ENCODE measurements around the gene MARCKS. TPM values are rescaled to one million over a fixed set of nuclear protein-coding genes. Genes with fewer than 3 reads are reported as not detected.
A peak's percentile ranks its signal among the peaks of the same experiment; 100 is the strongest.

Gene MARCKS
- total RNA-seq, 1 donor from 2014 or later, result 174 TPM

DNA sequence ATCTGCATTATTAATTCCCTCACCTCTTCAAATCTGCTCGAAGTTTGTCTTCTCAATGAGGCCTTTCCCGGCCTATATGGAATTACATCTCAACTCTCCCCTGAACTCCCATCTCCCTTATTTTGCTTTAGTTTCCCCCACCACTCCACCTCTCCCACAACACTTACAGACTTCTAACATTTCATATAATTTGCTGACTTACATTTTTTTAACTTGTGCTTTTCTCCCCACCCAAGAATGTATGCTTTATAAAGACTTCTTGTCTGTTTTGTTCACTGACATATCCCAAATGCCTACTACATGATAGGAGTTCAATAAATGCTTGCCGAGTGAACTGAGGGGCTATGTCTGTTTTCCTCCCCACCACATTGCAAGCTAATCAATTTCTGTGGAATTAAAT is 3.9 kb upstream of the MARCKS start:
- H3K36me3 Mint-ChIP-seq, result no peaks in the 10 kb centered on the region

DNA sequence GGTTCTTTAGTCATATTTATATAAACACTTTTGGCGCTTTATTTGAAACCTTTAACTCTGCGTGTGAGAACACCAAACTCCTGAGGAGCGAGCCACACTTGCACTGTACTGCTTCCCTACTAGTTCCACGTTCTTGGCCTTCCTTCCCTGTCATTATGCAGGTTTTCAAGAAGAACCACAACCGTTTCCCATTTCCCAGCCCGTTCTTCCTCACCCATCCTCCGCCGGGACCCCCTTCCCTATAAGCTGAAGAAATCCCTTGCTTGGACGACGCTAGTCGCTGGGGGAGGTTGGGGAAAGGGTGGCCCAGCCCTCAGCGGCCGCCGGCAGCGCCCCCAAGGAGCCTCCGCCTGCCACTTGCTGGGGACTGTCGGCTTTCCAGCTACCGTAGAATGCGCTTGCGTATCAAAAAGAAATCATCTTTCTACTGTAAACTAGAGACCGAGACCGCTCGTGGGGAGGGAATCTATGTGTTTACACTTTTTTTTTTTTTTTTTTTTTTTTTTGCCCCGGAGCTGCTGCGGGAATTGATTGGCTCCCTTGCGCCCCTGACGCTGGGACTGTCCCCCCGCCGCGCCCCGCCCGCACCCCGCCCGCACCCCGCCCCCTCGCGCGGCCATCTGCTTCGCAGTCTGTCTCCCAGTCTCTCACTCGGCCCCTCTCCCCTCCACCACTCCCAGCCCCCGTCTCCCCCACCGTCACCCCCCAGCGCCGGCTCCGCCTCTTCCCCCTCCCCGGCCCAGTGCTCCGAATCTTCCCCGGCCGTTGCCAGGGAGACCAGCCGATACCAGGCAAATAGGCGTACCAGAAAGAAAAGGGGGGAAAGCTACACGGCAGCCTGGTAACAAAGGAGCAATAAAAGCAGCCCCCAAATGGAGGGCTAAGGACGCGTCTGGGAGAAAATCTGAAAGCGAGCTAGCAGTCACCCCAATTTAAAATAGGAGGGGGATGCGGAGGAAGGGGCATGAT is 2.3 kb upstream of the MARCKS start:
- Mint-ChIP-seq H3K9me3 (no peaks in the 10 kb centered on the region), H3K4me1 (peaks cover 20% of the 10 kb centered on the region), H3K4me3 (no peak overlapping the region), H3K27ac (peak overlapping the region; percentile 92), H3K27me3 (ENCODE audit: low read depth) (no peaks in the 10 kb centered on the region), H3K36me3 (no peaks in the 10 kb centered on the region)
- peak; percentile 77 to 78 for DNase-seq (ENCODE audit: low spot score in 2 of 2, unreplicated experiment in 2 of 2)
- TF ChIP-seq, protein P1, sequence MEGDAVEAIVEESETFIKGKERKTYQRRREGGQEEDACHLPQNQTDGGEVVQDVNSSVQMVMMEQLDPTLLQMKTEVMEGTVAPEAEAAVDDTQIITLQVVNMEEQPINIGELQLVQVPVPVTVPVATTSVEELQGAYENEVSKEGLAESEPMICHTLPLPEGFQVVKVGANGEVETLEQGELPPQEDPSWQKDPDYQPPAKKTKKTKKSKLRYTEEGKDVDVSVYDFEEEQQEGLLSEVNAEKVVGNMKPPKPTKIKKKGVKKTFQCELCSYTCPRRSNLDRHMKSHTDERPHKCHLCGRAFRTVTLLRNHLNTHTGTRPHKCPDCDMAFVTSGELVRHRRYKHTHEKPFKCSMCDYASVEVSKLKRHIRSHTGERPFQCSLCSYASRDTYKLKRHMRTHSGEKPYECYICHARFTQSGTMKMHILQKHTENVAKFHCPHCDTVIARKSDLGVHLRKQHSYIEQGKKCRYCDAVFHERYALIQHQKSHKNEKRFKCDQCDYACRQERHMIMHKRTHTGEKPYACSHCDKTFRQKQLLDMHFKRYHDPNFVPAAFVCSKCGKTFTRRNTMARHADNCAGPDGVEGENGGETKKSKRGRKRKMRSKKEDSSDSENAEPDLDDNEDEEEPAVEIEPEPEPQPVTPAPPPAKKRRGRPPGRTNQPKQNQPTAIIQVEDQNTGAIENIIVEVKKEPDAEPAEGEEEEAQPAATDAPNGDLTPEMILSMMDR (IDR thresholded peaks at IDR 0.05; ENCODE audit: unreplicated experiment), result no peak

More for the DNA sequence above, 3.9 kb upstream of the MARCKS start:
- DNase-seq (ENCODE audit: low spot score in 2 of 2, unreplicated experiment in 2 of 2), result no peak
- no peaks in the 10 kb centered on the region for H3K27me3 Mint-ChIP-seq (ENCODE audit: low read depth)
- peaks cover 23% of the 10 kb centered on the region for H3K4me1 Mint-ChIP-seq
- TF ChIP-seq, protein P1 (IDR thresholded peaks at IDR 0.05; ENCODE audit: unreplicated experiment), result no peak
- no peak overlapping the region for H3K4me3 Mint-ChIP-seq
- H3K9me3 Mint-ChIP-seq, result no peaks in the 10 kb centered on the region
- peak overlapping the region; percentile 31 for H3K27ac Mint-ChIP-seq

DNA sequence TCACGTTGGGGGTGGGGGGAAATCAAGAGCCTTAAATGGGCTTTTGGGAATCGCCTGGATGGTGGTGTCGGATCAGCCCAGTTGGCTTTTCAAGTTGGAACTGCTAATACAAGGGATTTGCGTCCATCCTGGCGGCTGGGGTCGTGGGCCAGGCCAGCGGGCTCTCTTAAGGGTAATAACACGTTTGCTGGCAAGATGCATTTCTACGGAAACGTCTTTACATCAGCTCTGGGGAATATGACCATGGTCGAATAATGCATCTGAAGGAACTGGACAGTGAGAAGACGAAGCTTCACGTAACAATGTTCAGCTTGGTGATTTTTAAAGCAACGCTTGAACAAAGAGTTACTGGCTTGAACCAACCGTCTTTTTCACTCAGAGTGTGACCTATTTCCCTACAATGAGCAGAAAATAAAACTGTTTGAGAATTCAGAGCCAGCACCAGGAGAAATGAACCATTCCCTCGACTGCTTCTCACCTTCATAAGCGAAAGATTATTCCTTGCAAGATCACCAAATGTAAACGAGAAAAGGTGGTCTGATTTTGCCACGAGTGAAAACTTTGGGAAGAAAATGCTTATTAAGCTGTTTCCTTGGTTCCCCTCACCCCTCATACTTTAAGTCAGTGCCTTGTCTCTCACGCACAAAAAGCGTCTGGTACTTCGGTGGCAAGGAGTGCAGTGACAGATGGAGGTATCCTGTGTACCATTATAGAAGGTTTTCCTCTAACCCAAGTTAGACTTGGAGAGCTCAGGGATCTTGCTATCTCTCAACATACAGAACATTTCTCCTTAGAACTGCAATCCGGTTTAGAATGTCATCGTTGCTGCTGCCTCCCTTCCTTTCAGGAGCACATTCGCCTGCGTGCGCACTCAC is 1.4 kb upstream of the MARCKS start:
- H3K4me3 Mint-ChIP-seq, result no peak overlapping the region
- H3K9me3 Mint-ChIP-seq, result no peaks in the 10 kb centered on the region
- peaks cover 24% of the 10 kb centered on the region for H3K4me1 Mint-ChIP-seq
- H3K27me3 Mint-ChIP-seq (ENCODE audit: low read depth), result no peaks in the 10 kb centered on the region
- H3K27ac Mint-ChIP-seq, result no peak overlapping the region
- DNase-seq (ENCODE audit: low spot score in 2 of 2, unreplicated experiment in 2 of 2), result peak in 1 of 2 experiments; percentile 45
- TF ChIP-seq, protein P1 (IDR thresholded peaks at IDR 0.05; ENCODE audit: unreplicated experiment), result no peak
- H3K36me3 Mint-ChIP-seq, result peaks cover 3% of the 10 kb centered on the region

DNA sequence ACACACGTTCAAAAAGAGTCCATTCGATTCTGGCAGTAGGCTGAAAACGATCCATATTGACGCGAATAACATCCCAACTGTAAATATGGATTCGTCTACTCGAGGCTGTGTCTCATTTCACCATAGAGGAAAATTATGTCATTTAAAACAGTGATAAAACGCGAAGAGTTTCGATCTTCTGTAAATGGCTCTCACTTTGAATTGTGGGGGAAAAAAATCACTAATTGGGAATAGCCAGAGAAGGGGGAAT is 845 bp upstream of the MARCKS start:
- DNase-seq (ENCODE audit: low spot score in 2 of 2, unreplicated experiment in 2 of 2), result no peak
- H3K4me1 Mint-ChIP-seq, result peaks cover 29% of the 10 kb centered on the region
- no peaks in the 10 kb centered on the region for H3K27me3 Mint-ChIP-seq (ENCODE audit: low read depth)
- TF ChIP-seq, protein P1 (IDR thresholded peaks at IDR 0.05; ENCODE audit: unreplicated experiment), result no peak
- H3K4me3 Mint-ChIP-seq, result no peak overlapping the region
- no peaks in the 10 kb centered on the region for H3K9me3 Mint-ChIP-seq
- H3K27ac Mint-ChIP-seq, result no peak overlapping the region
- peaks cover 5% of the 10 kb centered on the region for H3K36me3 Mint-ChIP-seq

DNA sequence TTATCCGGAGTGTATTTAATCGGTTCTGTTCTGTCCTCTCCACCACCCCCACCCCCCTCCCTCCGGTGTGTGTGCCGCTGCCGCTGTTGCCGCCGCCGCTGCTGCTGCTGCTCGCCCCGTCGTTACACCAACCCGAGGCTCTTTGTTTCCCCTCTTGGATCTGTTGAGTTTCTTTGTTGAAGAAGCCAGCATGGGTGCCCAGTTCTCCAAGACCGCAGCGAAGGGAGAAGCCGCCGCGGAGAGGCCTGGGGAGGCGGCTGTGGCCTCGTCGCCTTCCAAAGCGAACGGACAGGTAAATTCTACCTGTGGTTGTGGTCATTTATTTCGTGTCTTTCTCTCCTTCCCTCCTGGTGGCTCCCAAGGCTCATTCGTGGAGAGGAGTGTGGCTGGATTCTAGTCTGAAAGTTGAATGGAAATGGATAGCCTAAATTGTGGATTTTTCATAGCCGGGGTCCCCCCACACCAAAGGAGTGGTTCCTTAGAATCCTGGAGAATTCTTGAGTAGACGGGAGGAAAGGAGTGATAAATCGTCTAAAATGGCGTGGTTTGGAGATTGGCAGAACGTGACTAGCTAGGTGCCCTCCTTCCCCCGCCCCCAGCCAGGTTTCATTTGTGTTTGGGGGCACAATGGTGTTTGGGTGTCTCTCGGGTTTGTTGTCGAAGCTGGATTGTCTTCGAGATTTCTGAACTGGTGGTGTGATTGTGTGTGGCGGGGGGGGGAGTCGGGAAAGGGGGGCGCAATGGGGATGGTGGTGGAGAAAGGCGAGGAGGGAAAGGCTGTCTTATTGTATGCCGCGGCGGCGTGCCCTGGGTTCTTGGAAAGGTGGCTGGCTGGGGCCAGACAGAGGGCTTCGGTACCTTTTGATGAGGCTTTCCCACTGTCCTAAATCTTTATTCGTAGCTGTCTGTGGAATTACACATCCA is 673 bp downstream of the MARCKS start:
- peak in 1 of 2 experiments; percentile 54 for DNase-seq (ENCODE audit: low spot score in 2 of 2, unreplicated experiment in 2 of 2)
- no peaks in the 10 kb centered on the region for H3K27me3 Mint-ChIP-seq (ENCODE audit: low read depth)
- H3K9me3 Mint-ChIP-seq, result no peaks in the 10 kb centered on the region
- H3K4me1 Mint-ChIP-seq, result peaks cover 31% of the 10 kb centered on the region
- H3K4me3 Mint-ChIP-seq, result no peak overlapping the region
- TF ChIP-seq, protein P1 (IDR thresholded peaks at IDR 0.05; ENCODE audit: unreplicated experiment), result no peak
- no peak overlapping the region for H3K27ac Mint-ChIP-seq
- H3K36me3 Mint-ChIP-seq, result peaks cover 14% of the 10 kb centered on the region
